H9 (cell line): ENCODE data around the gene TCOF1. TPM values are rescaled to one million over a fixed set of nuclear protein-coding genes. Genes with fewer than 3 reads are reported as not detected.

Experiments
- DNase-seq: peaks from one replicate; pipeline ENCODE4 v3.0.0-alpha.2; 2017
- H2AFZ ChIP-seq: one replicate; pipeline ENCODE4 v1.6.1; 2013; ENCODE audit warnings: mild to moderate bottlenecking, low read length, control low read depth, moderate library complexity
- H2AK5ac ChIP-seq: 2 replicates; pipeline ENCODE4 v1.6.1; 2013; ENCODE audit warnings: low read length, control low read depth, mixed read lengths; ENCODE audit not compliant: insufficient read length
- H2BK120ac ChIP-seq: one replicate; pipeline ENCODE4 v1.6.1; 2013; ENCODE audit warnings: low read depth, mild to moderate bottlenecking, low read length, control low read depth, inconsistent platforms; ENCODE audit not compliant: poor library complexity, severe bottlenecking
- H2BK12ac ChIP-seq: 2 replicates; pipeline ENCODE4 v1.6.1; 2013; ENCODE audit warnings: low read length, control low read depth, mixed read lengths, low read depth; ENCODE audit not compliant: insufficient read length
- H2BK15ac ChIP-seq: 2 replicates; pipeline ENCODE4 v1.6.1; 2013; ENCODE audit warnings: low read depth, low read length, control low read depth
- H2BK20ac ChIP-seq: one replicate; pipeline ENCODE4 v1.6.1; 2013; ENCODE audit warnings: low read depth, mild to moderate bottlenecking, low read length, control low read depth, inconsistent platforms; ENCODE audit not compliant: poor library complexity, severe bottlenecking
- H2BK5ac ChIP-seq: 2 replicates; pipeline ENCODE4 v1.6.1; 2013; ENCODE audit warnings: low read length, control low read depth, mixed read lengths; ENCODE audit not compliant: insufficient read length
- H3K14ac ChIP-seq: 2 replicates; pipeline ENCODE4 v1.6.1; 2013; ENCODE audit warnings: low read length, control low read depth; ENCODE audit not compliant: insufficient read depth
- H3K18ac ChIP-seq: 2 replicates; pipeline ENCODE4 v1.6.1; 2013; ENCODE audit warnings: low read depth, mild to moderate bottlenecking, mixed read lengths, low read length, control low read depth; ENCODE audit not compliant: insufficient read length
- H3K23ac ChIP-seq: 2 replicates; pipeline ENCODE4 v1.6.1; 2013; ENCODE audit warnings: low read length, control low read depth, mixed read lengths, low read depth; ENCODE audit not compliant: insufficient read length
- H3K23me2 ChIP-seq: 2 replicates; pipeline ENCODE4 v1.6.1; 2013; ENCODE audit warnings: low read depth, mild to moderate bottlenecking, mixed read lengths, low read length, control low read depth; ENCODE audit not compliant: insufficient read length, poor library complexity, severe bottlenecking
- H3K27ac ChIP-seq: 2 replicates; pipeline ENCODE4 v1.5.1; 2013; ENCODE audit warnings: low read length, control low read depth, mixed read lengths, low read depth; ENCODE audit not compliant: insufficient read length
- H3K27me3 ChIP-seq: 2 replicates; pipeline ENCODE4 v1.6.1; 2013; ENCODE audit warnings: low read length, control low read depth, inconsistent platforms; ENCODE audit not compliant: insufficient read depth
- H3K4ac ChIP-seq: 2 replicates; pipeline ENCODE4 v1.6.1; 2013; ENCODE audit warnings: low read depth, mild to moderate bottlenecking, control low read depth, inconsistent platforms, low read length, moderate library complexity
- H3K4me1 ChIP-seq: 2 replicates; pipeline ENCODE4 v1.6.1; 2013; ENCODE audit warnings: low read length, control low read depth, inconsistent platforms; ENCODE audit not compliant: insufficient read depth
- H3K4me2 ChIP-seq: 2 replicates; pipeline ENCODE4 v1.6.1; 2013; ENCODE audit warnings: low read length, control low read depth, mixed read lengths; ENCODE audit not compliant: insufficient read length, insufficient read depth
- H3K56ac ChIP-seq: 2 replicates; pipeline ENCODE4 v1.6.1; 2013; ENCODE audit warnings: low read depth, mild to moderate bottlenecking, mixed read lengths, low read length, control low read depth; ENCODE audit not compliant: insufficient read length
- H3K79me1 ChIP-seq: 2 replicates; pipeline ENCODE4 v1.6.1; 2013; ENCODE audit warnings: low read depth, mild to moderate bottlenecking, moderate library complexity, low read length, control low read depth, inconsistent platforms; ENCODE audit not compliant: insufficient read depth, poor library complexity, severe bottlenecking
- H3K79me2 ChIP-seq: 2 replicates; pipeline ENCODE4 v1.6.1; 2013; ENCODE audit warnings: low read length, control low read depth, inconsistent platforms; ENCODE audit not compliant: insufficient read depth
- H3K9ac ChIP-seq: 2 replicates; pipeline ENCODE4 v1.6.1; 2013; ENCODE audit warnings: low read length, control low read depth, mixed read lengths; ENCODE audit not compliant: insufficient read length; ENCODE audit errors: extremely low read depth
- H3K9me3 ChIP-seq: one replicate; pipeline ENCODE4 v1.6.1; 2013; ENCODE audit warnings: low read depth, low read length, inconsistent platforms; ENCODE audit not compliant: control insufficient read depth
- H3T11ph ChIP-seq: one replicate; pipeline ENCODE4 v1.6.1; 2013; ENCODE audit warnings: mild to moderate bottlenecking, low read length, control low read depth, inconsistent platforms
- H4K20me1 ChIP-seq: one replicate; pipeline ENCODE4 v1.6.1; 2013; ENCODE audit not compliant: control insufficient read depth, insufficient read length, insufficient read depth
- H4K5ac ChIP-seq: 2 replicates; pipeline ENCODE4 v1.6.1; 2013; ENCODE audit warnings: low read depth, mild to moderate bottlenecking, mixed read lengths, low read length, control low read depth; ENCODE audit not compliant: insufficient read length
- H4K8ac ChIP-seq: replicated peaks from 2 replicates; pipeline ENCODE4 v1.6.1; 2013; ENCODE audit warnings: low read length, control low read depth, mixed read lengths, low read depth; ENCODE audit not compliant: insufficient read length
- H4K91ac ChIP-seq: 2 replicates; pipeline ENCODE4 v1.6.1; 2013; ENCODE audit warnings: low read depth, mild to moderate bottlenecking, moderate library complexity, mixed read lengths, low read length, control low read depth; ENCODE audit not compliant: insufficient read length
- H3K27ac Mint-ChIP-seq, 3 experiments: 2 replicates in 2 of 3; 3 replicates in 1 of 3; pipeline ENCODE4 v1.8.0; 2020 to 2021; ENCODE audit warnings: mixed read lengths in 3 of 3, mild to moderate bottlenecking in 1 of 3, moderate library complexity in 1 of 3
- H3K27me3 Mint-ChIP-seq: 2 replicates; pipeline ENCODE4 v1.8.0; 2021; ENCODE audit warnings: low read depth, mild to moderate bottlenecking, moderate library complexity, mixed read lengths
- H3K36me3 Mint-ChIP-seq, 3 experiments: 2 replicates in 2 of 3; 3 replicates in 1 of 3; pipeline ENCODE4 v1.8.0; 2020 to 2021; ENCODE audit warnings: low read depth in 3 of 3, mixed read lengths in 3 of 3; ENCODE audit not compliant: insufficient read depth in 1 of 3
- H3K4me1 Mint-ChIP-seq, 2 experiments: 2 replicates each; pipeline ENCODE4 v1.8.0; 2020; ENCODE audit warnings: mixed read lengths in 2 of 2
- H3K4me3 Mint-ChIP-seq, 2 experiments: 2 replicates in 1 of 2; 3 replicates in 1 of 2; pipeline ENCODE4 v1.8.0; 2020 to 2021; ENCODE audit warnings: mild to moderate bottlenecking in 2 of 2, mixed read lengths in 2 of 2, moderate library complexity in 1 of 2
- H3K9me3 Mint-ChIP-seq, 2 experiments: 2 replicates in 1 of 2; 3 replicates in 1 of 2; pipeline ENCODE4 v1.8.0; 2020; ENCODE audit warnings: mild to moderate bottlenecking in 2 of 2, mixed read lengths in 2 of 2, moderate library complexity in 1 of 2
- CTCF ChIP-seq: fragments of 200-600 bp; sonication (generic); conservative IDR thresholded peaks from 3 replicates; pipeline ENCODE4 v1.8.0; 2021; ENCODE audit warnings: antibody characterized with exemption, mild to moderate bottlenecking
- WGBS: extraction: QIAGEN DNeasy Blood & Tissue Kit; methylation state at CpG from one replicate; pipeline ENCODE4 v1.1.7; 2013; ENCODE audit warnings: missing lambda C conversion rate, low lambda C conversion rate, mixed read lengths; ENCODE audit not compliant: insufficient read length; ENCODE audit errors: extremely low coverage; 5-methylcytosine and 5-hydroxymethylcytosine counted together
- total RNA-seq: library from RNA; stranded (reverse); gene quantifications from 2 replicates; pipeline ENCODE4 v1.2.1, GENCODE V29; 2021

Gene TCOF1
- total RNA-seq, 1 experiment from 2014 or later: 128 TPM

- Histone ChIP-seq H3K79me1 (no peaks in the 10 kb centered on the region), H3K4me2 (no peak overlapping the region), H3K79me2 (no peaks in the 10 kb centered on the region), H3K18ac (no peak overlapping the region), H2BK12ac (no peak overlapping the region), H4K8ac (no peak overlapping the region), H2BK20ac (no peak overlapping the region), H2AK5ac (no peak overlapping the region), H3T11ph (no peak overlapping the region), H3K4me1 (no peaks in the 10 kb centered on the region), H3K56ac (no peak overlapping the region), H3K9me3 (no peaks in the 10 kb centered on the region), H3K23me2 (no peaks in the 10 kb centered on the region), H3K4ac (no peak overlapping the region), H4K5ac (no peak overlapping the region), H2BK120ac (no peak overlapping the region), H2BK15ac (no peak overlapping the region), H3K27ac (no peak overlapping the region), H3K14ac (no peak overlapping the region), H3K27me3 (no peaks in the 10 kb centered on the region; the same call in 1 of the 2 replicates), H4K20me1 (no peaks in the 10 kb centered on the region), H4K91ac (no peak overlapping the region), H2BK5ac (no peak overlapping the region), H3K9ac (no peak overlapping the region), H2AFZ (no peak overlapping the region), H3K23ac (no peak overlapping the region)
- no CpG with 5 or more reads among the region's 2 CpGs for WGBS
- Mint-ChIP-seq H3K36me3 (no peaks in the 10 kb centered on the region), H3K9me3 (no peaks in the 10 kb centered on the region), H3K27me3 (no peaks in the 10 kb centered on the region; the same call in 1 of the 2 replicates), H3K27ac (no peak overlapping the region), H3K4me3 (no peak overlapping the region), H3K4me1 (peaks cover 0 to 4% of the 10 kb centered on the region in 2 experiments; a peak in 1 of 4 replicates)
- DNase-seq: no peak
- no peak for TF ChIP-seq CTCF
Observed at GRCh38 chr5:150329038-150329437, 28.5 kb upstream of the TCOF1 start.
